HCT116 (cell line): ENCODE results near the gene TSSK6. TPM values are rescaled to one million over a fixed set of nuclear protein-coding genes. Genes with fewer than 3 reads are reported as not detected.
"Not testable (repeated sequence)": the region's sequence is repeated elsewhere in the genome, so short reads cannot be mapped to it uniquely, and the experiment has no call there.

Experiments
- ATAC-seq: fragments of 200-7000 bp; cut with Tn5 transposase; 2 replicates; pipeline ENCODE4 v1.9.1; 2020; ENCODE audit warnings: mild to moderate bottlenecking, moderate library complexity
- BruUV-seq: library from RNA; stranded (reverse); fragments of 400-500 nt; replicated peaks from 2 replicates; lab custom pipeline; 2021; lab: Mats Ljungman, UMichigan
- CTCF ChIA-PET: fragments of 300-600 bp; sonication (Branson Sonifier 250); formaldehyde crosslinking; loops from one replicate; lab custom pipeline; 2021; ENCODE audit warnings: antibody characterized with exemption; lab: Charles Lee
- POLR2A ChIA-PET: fragments of 300-600, 350-600 bp; sonication (Branson Sonifier 250); formaldehyde crosslinking; loops from one replicate; lab custom pipeline; 2021; ENCODE audit warnings: antibody characterized with exemption; lab: Charles Lee
- RAD21 ChIA-PET, 2 experiments: fragments of 300-600 bp; sonication (Branson Sonifier 250); formaldehyde crosslinking; loops; one replicate each; lab custom pipeline; 2023; ENCODE audit warnings: low total read pairs in 2 of 2; ENCODE audit not compliant: uncharacterized antibody in 2 of 2, unreplicated experiment in 2 of 2, low non-redundant PET in 1 of 2; lab: Charles Lee
- DNase-seq: peaks from one replicate; pipeline ENCODE4 v3.0.0-alpha.2; 2010; ENCODE audit warnings: low read depth, low spot score
- H2AFZ ChIP-seq: fragments of 200-600 bp; shearing (Covaris generic), sonication (generic); 2 replicates; pipeline ENCODE4 v1.6.1; 2017; ENCODE audit warnings: low read depth, mixed run types, mixed read lengths, antibody characterized with exemption, low read length; ENCODE audit not compliant: poor library complexity, severe bottlenecking
- H3K27ac ChIP-seq: 2 replicates; pipeline ENCODE4 v1.5.1; 2012; ENCODE audit warnings: low read depth, low read length
- H3K27me3 ChIP-seq: fragments of 200-600 bp; sonication (generic); 2 replicates; pipeline ENCODE4 v1.6.1; 2016; ENCODE audit warnings: mixed run types, low read length, mixed read lengths; ENCODE audit not compliant: insufficient read depth
- H3K36me3 ChIP-seq, 2 experiments: fragments of 200-500 bp in 1 of 2; fragments of 200-600 bp in 1 of 2; sonication (Bioruptor generic) in 1 of 2; sonication (generic) in 1 of 2; 2 replicates each; pipeline versions ENCODE4 v1.5.1 to v1.6.1; 2014 to 2016; ENCODE audit warnings: low read length in 2 of 2, inconsistent platforms in 1 of 2, mixed read lengths in 1 of 2, mixed run types in 1 of 2; ENCODE audit not compliant: insufficient read depth in 2 of 2, control insufficient read depth in 1 of 2
- H3K4me1 ChIP-seq, 2 experiments: fragments of 200-600 bp in 1 of 2; sonication (generic) in 1 of 2; 2 replicates each; pipeline versions ENCODE4 v1.5.1 to v1.6.1; 2012 to 2017; ENCODE audit warnings: low read length in 2 of 2, inconsistent platforms in 1 of 2, mild to moderate bottlenecking in 1 of 2, mixed read lengths in 1 of 2, mixed run types in 1 of 2, moderate library complexity in 1 of 2; ENCODE audit not compliant: insufficient read depth in 2 of 2, control insufficient read depth in 1 of 2
- H3K4me2 ChIP-seq: fragments of 200-600 bp; sonication (generic); 2 replicates; pipeline ENCODE4 v1.6.1; 2017; ENCODE audit warnings: mixed run types, low read length, mixed read lengths
- H3K4me3 ChIP-seq, 2 experiments: fragments of 200-600 bp in 1 of 2; sonication (generic) in 1 of 2; replicated peaks in 1 of 2; 2 replicates each; pipeline ENCODE4 v1.5.1; 2011 to 2016; ENCODE audit warnings: low read length in 2 of 2, control low read depth in 1 of 2, low read depth in 1 of 2, mild to moderate bottlenecking in 1 of 2, mixed read lengths in 1 of 2, mixed run types in 1 of 2
- H3K79me2 ChIP-seq: fragments of 200-600 bp; sonication (generic); 2 replicates; pipeline ENCODE4 v1.6.1; 2017; ENCODE audit warnings: mild to moderate bottlenecking, mixed run types, low read length, moderate library complexity, mixed read lengths; ENCODE audit not compliant: insufficient read depth
- H3K9ac ChIP-seq: fragments of 200-600 bp; sonication (generic); 2 replicates; pipeline ENCODE4 v1.6.1; 2016; ENCODE audit warnings: low read length, mixed read lengths
- H3K9me2 ChIP-seq: fragments of 200-600 bp; sonication (generic), shearing (Covaris generic); 2 replicates; pipeline ENCODE4 v1.6.1; 2017; ENCODE audit warnings: mixed run types, mild to moderate bottlenecking, moderate library complexity; ENCODE audit not compliant: insufficient read depth
- H3K9me3 ChIP-seq, 2 experiments: fragments of 200-500 bp in 1 of 2; fragments of 200-600 bp in 1 of 2; sonication (Bioruptor generic) in 1 of 2; sonication (generic) in 1 of 2; 2 replicates each; pipeline ENCODE4 v1.6.1; 2014 to 2017; ENCODE audit warnings: low read length in 2 of 2, mixed read lengths in 2 of 2, inconsistent platforms in 1 of 2, low read depth in 1 of 2, mild to moderate bottlenecking in 1 of 2, mixed run types in 1 of 2, moderate library complexity in 1 of 2; ENCODE audit not compliant: control insufficient read depth in 1 of 2, insufficient read depth in 1 of 2
- H4K20me1 ChIP-seq: fragments of 200-600 bp; sonication (generic), shearing (Covaris generic); 2 replicates; pipeline ENCODE4 v1.6.1; 2017; ENCODE audit warnings: mixed run types, mild to moderate bottlenecking, moderate library complexity; ENCODE audit not compliant: insufficient read depth
- ATF3 ChIP-seq: IDR thresholded peaks from 2 replicates; pipeline ENCODE4 v1.6.1; 2012
- EZH2phosphoT487 ChIP-seq: fragments of 200-600 bp; IDR thresholded peaks from 2 replicates; pipeline ENCODE4 v1.6.1; 2018; ENCODE audit warnings: antibody characterized with exemption, borderline replicate concordance
- POLR2A ChIP-seq: IDR thresholded peaks from 2 replicates; pipeline ENCODE4 v1.7.0; 2011; ENCODE audit warnings: borderline replicate concordance; ENCODE audit not compliant: insufficient read depth, insufficient read length; ENCODE audit errors: extremely low read depth
- POLR2AphosphoS5 ChIP-seq: IDR thresholded peaks from 2 replicates; pipeline ENCODE4 v1.6.1; 2011; ENCODE audit warnings: mild to moderate bottlenecking, low read depth, low read length, moderate library complexity
- RAD21 ChIP-seq: IDR thresholded peaks from 2 replicates; pipeline ENCODE4 v1.6.1; 2012; ENCODE audit warnings: low read depth, mild to moderate bottlenecking
- SIN3A ChIP-seq: IDR thresholded peaks from 2 replicates; pipeline ENCODE4 v1.6.1; 2012; ENCODE audit warnings: low read depth
- ZBTB33 ChIP-seq: IDR thresholded peaks from 2 replicates; pipeline ENCODE4 v1.6.1; 2011; ENCODE audit warnings: mild to moderate bottlenecking, low read length, moderate library complexity; ENCODE audit not compliant: insufficient replicate concordance; ENCODE audit errors: extremely low read depth
- ZNF274 ChIP-seq: fragments of 200-500 bp; sonication (Bioruptor generic); IDR thresholded peaks from 2 replicates; pipeline ENCODE4 v1.6.1; 2014; ENCODE audit warnings: mild to moderate bottlenecking, low read depth, low read length, inconsistent platforms
- intact Hi-C: fragments of 100-400 bp; cut with micrococcal nuclease; formaldehyde crosslinking; loops from 2 replicates; pipeline ENCODE4 v1.10.0; 2022
- total RNA-seq: library from RNA; stranded (reverse); gene quantifications from one replicate; pipeline ENCODE4 v1.2.1, GENCODE V29; 2021; ENCODE audit not compliant: unreplicated experiment

The TSSK6 gene
- total RNA-seq, 1 experiment from 2014 or later: 4.1 TPM

DNA sequence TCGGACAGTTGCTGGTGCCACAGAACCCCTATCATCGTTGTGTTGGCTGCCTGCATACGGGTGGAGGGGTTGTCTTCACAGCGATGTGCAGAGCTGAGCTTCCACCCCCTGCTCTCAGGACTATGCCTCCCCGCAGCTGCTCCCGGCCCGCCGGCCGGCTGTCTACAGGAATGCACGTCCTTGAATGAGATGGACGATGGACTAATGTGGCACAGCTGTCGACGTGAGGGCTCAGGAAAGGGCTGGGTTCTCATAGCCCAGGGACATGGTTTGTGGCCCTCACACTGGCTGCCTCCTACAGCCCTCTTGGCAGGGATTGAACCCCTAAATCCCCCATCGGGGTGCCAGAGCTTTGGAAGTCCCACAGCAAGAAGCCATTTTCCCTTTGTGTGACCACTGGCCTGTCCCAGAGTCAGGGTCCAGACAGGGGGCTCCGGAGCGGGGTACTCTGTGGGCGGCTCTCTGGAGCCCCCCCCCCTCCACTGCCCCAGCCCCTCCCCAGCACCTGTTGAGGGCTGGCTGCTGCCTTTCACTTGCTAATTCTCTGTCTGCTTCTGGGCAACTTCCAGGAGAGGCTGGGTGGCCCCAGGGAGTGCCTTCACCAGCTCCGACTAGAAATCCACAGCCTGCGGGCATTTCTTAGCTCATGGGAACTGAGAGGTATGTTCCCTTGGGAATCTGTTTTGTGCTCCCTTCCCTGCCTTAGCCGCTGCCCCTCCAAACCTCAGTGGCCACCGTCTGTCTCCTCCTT is 40.2 kb downstream of the TSSK6 start:
- H3K9me3 ChIP-seq: no peaks in the 10 kb centered on the region
- H3K9me2 ChIP-seq: no peaks in the 10 kb centered on the region
- H4K20me1 ChIP-seq: peaks cover 7% of the 10 kb centered on the region; the same call in 1 of the 2 replicates
- no peak overlapping the region for H3K27ac ChIP-seq
- ChIA-PET RAD21 (no interaction called here), CTCF (no interaction called here), POLR2A (no interaction called here)
- H3K4me1 ChIP-seq: peaks cover 0 to 6% of the 10 kb centered on the region in 2 experiments; a peak in 2 of 4 replicates
- no peaks in the 10 kb centered on the region for H3K27me3 ChIP-seq
- no peak overlapping the region for H2AFZ ChIP-seq
- no TSS peak for BruUV-seq
- H3K36me3 ChIP-seq: peaks cover 0 to 9% of the 10 kb centered on the region in 2 experiments; a peak in 3 of 4 replicates
- TF ChIP-seq SIN3A (no peak), RAD21 (no peak), EZH2phosphoT487 (no peak), ZNF274 (no peak), POLR2A (no peak), POLR2AphosphoS5 (no peak), ZBTB33 (no peak), ATF3 (no peak)
- no peak for ATAC-seq
- H3K4me2 ChIP-seq: no peak overlapping the region
- no peak overlapping the region for H3K4me3 ChIP-seq
- H3K79me2 ChIP-seq: peaks cover 100% of the 10 kb centered on the region
- DNase-seq: no peak
- intact Hi-C loops: no loop called here
- no peak overlapping the region for H3K9ac ChIP-seq

DNA sequence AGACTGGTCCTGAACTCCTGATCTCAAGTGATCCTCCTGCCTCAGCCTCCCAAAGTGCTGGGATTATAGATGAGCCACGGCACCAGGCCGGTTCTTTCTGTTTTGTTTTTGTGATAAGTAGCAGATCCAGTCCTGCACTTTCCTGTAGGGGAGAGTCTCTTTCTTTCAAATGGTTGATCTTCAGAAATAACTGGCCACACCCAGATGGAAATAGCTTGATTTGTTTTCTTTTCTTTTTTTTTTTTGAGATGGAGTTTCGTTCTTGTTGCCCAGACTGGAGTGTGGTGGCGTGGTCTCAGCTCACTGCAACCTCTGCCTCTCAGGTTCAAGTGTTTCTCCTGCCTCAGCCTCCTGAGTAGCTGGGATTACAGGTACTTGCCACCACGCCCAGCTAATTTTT is 43.2 kb downstream of the TSSK6 start:
- H4K20me1 ChIP-seq, H3K27me3 ChIP-seq, H2AFZ ChIP-seq, H3K4me2 ChIP-seq, H3K27ac ChIP-seq, CTCF ChIA-PET, H3K4me1 ChIP-seq, ATAC-seq, RAD21 ChIA-PET, H3K9ac ChIP-seq, DNase-seq, intact Hi-C loops, BruUV-seq, H3K9me2 ChIP-seq, POLR2A ChIA-PET, H3K4me3 ChIP-seq: not testable (repeated sequence)
- Histone ChIP-seq H3K79me2 (peaks cover 99% of the 10 kb centered on the region), H3K36me3 (peaks cover 0 to 30% of the 10 kb centered on the region in 2 experiments), H3K9me3 (peaks cover 13 to 18% of the 10 kb centered on the region in 2 experiments; a peak in 3 of 4 replicates)
